CD4-positive, CD25-positive, alpha-beta regulatory T cell (primary cell): Measurements from ENCODE around the gene CCL11. TPM values are rescaled to one million over a fixed set of nuclear protein-coding genes. Genes with fewer than 3 reads are reported as not detected.

Experiments
- ATAC-seq, 2 donors: fragments of 150-1000 bp; cut with Tn5 transposase; one replicate each; pipeline ENCODE4 v1.10.0; 2021; ENCODE audit warnings: low read depth in 2 of 2, moderate number of reproducible peaks in 2 of 2, moderate library complexity in 1 of 2
- DNase-seq, 3 donors: peaks; one replicate each; pipeline versions ENCODE4 v3.0.0 to v3.0.0-alpha.2; 2012 to 2022; ENCODE audit warnings: mixed read lengths in 1 of 3
- H3K27ac ChIP-seq: one replicate; pipeline ENCODE4 v1.7.0; 2013; ENCODE audit warnings: mild to moderate bottlenecking, low read length; ENCODE audit not compliant: insufficient read depth, poor library complexity, severe bottlenecking
- H3K27me3 ChIP-seq: one replicate; pipeline ENCODE4 v1.7.0; 2013; ENCODE audit warnings: low read length; ENCODE audit not compliant: control insufficient read depth, insufficient read depth
- H3K36me3 ChIP-seq: one replicate; pipeline ENCODE4 v1.7.0; 2013; ENCODE audit warnings: mild to moderate bottlenecking, low read length, moderate library complexity; ENCODE audit not compliant: control insufficient read depth, insufficient read depth
- H3K4me1 ChIP-seq: 2 replicates; pipeline ENCODE4 v1.7.0; 2013; ENCODE audit warnings: mild to moderate bottlenecking, low read length; ENCODE audit not compliant: insufficient read depth, control insufficient read depth, poor library complexity, severe bottlenecking
- H3K4me3 ChIP-seq: one replicate; pipeline ENCODE4 v1.7.0; 2013; ENCODE audit warnings: low read depth, mild to moderate bottlenecking, low read length, moderate library complexity
- H3K9me3 ChIP-seq, 2 experiments: 1 replicate in 1 of 2; 2 replicates in 1 of 2; pipeline ENCODE4 v1.7.0; 2013; ENCODE audit warnings: low read length in 2 of 2, mild to moderate bottlenecking in 1 of 2, moderate library complexity in 1 of 2; ENCODE audit not compliant: control insufficient read depth in 2 of 2
- H3K27ac Mint-ChIP-seq, 3 donors: one replicate each; pipeline ENCODE4 v1.8.0; 2020 to 2022; ENCODE audit warnings: mild to moderate bottlenecking in 3 of 3, mixed read lengths in 3 of 3, moderate library complexity in 2 of 3
- H3K27me3 Mint-ChIP-seq: one replicate; pipeline ENCODE4 v1.8.0; 2022; ENCODE audit warnings: mild to moderate bottlenecking, mixed read lengths
- H3K36me3 Mint-ChIP-seq: one replicate; pipeline ENCODE4 v1.8.0; 2020; ENCODE audit warnings: mixed read lengths
- H3K4me1 Mint-ChIP-seq, 4 donors: one replicate each; pipeline ENCODE4 v1.8.0; 2020 to 2022; ENCODE audit warnings: mixed read lengths in 4 of 4, mild to moderate bottlenecking in 1 of 4
- H3K4me3 Mint-ChIP-seq, 4 donors: one replicate each; pipeline ENCODE4 v1.8.0; 2020 to 2022; ENCODE audit warnings: mild to moderate bottlenecking in 4 of 4, mixed read lengths in 4 of 4, moderate library complexity in 3 of 4
- H3K9me3 Mint-ChIP-seq, 7 donors: one replicate each; pipeline ENCODE4 v1.8.0; 2020 to 2022; ENCODE audit warnings: mixed read lengths in 7 of 7, mild to moderate bottlenecking in 3 of 7, moderate library complexity in 2 of 7
- polyA plus RNA-seq, 4 donors: library from polyadenylated mRNA; unstranded; fragments of 300-500 nt; fragmentation: Illumina TruSeq; gene quantifications; one replicate each; pipeline ENCODE4 v1.2.3, GENCODE V29; 2021
- total RNA-seq: library from RNA; stranded (reverse); gene quantifications from one replicate; pipeline ENCODE4 v1.2.3, GENCODE V29; 2022

Gene CCL11
- total RNA-seq (not detected), polyA plus RNA-seq (not detected)

DNA sequence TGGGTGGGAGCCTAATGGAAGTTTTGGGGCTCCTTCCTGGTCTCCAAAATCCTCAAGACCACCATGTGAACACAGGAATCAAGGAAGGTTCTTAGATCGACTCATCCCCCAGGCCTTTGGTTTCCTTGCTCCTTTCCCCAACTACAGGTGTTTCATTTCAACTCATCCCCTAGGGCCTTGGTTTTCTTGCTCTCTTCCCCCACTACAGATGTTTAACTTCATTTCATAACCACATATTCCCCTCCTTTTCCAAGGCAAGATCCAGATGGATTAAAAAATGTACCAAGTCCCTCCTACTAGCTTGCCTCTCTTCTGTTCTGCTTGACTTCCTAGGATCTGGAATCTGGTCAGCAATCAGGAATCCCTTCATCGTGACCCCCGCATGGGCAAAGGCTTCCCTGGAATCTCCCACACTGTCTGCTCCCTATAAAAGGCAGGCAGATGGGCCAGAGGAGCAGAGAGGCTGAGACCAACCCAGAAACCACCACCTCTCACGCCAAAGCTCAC is at the start of gene CCL11:
TSS of gene CCL11 (plus strand) at position 457 of the 507 bp plus-strand sequence. CDS start 67 bp downstream, outside the sequence.
- H3K27me3 Mint-ChIP-seq: peaks cover 16% of the 10 kb centered on the region
- no peak within 1 kb of the TSS for H3K27ac Mint-ChIP-seq

DNA sequence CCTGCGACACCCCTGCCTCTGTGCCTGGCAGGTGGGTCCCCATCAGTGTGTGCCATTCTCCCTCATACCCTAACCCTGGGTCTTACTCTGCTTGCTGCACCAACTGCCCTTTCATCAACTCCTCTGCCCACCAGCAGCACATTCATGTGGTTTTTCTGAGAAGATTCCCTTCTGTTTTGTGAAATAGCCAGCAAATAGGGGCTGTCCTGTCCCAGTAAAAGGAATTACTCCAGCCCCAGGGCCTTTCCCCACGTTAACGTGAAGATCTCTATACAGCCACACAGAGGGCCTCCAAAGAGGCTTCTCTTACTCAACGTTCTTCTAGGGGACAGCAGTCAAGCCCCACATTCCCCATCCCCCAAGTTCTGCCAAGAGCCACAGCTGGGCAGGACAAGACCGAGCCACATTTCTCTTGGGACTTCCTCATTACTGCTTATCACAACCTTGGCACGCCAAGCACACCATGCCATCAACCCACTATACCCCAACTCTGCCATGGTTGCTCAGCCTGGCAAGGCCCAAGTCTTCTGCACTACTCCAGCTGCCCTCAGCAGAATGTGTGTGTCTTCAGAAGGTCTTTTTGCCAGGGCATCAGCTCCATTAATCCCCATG is 49.2 kb upstream of the CCL11 start:
- Histone ChIP-seq H3K36me3 (no peaks in the 10 kb centered on the region), H3K9me3 (no peaks in the 10 kb centered on the region), H3K27ac (no peak overlapping the region), H3K4me1 (no peaks in the 10 kb centered on the region), H3K27me3 (peaks cover 2% of the 10 kb centered on the region), H3K4me3 (no peak overlapping the region)
- Mint-ChIP-seq H3K27me3 (peaks cover 7% of the 10 kb centered on the region), H3K9me3 (peaks cover 0 to 6% (median 0%) of the 10 kb centered on the region in 7 donors), H3K4me1 (peaks cover 0 to 3% (median 0%) of the 10 kb centered on the region in 4 donors), H3K36me3 (no peaks in the 10 kb centered on the region), H3K27ac (no peak overlapping the region), H3K4me3 (no peak overlapping the region)
- no peak for DNase-seq
- no peak for ATAC-seq

More for the DNA sequence above, at the start of gene CCL11:
- ATAC-seq (no peak), DNase-seq (no peak)
- H3K27me3 ChIP-seq: peaks cover 1% of the 10 kb centered on the region
- Mint-ChIP-seq H3K4me1 (no peaks in the 10 kb centered on the region), H3K36me3 (no peaks in the 10 kb centered on the region), H3K9me3 (peaks cover 0 to 7% (median 0%) of the 10 kb centered on the region in 7 donors), H3K4me3 (no peak within 1 kb of the TSS)
- no peak within 1 kb of the TSS for H3K27ac ChIP-seq
- no peaks in the 10 kb centered on the region for H3K4me1 ChIP-seq
- H3K4me3 ChIP-seq: no peak within 1 kb of the TSS
- H3K36me3 ChIP-seq: no peaks in the 10 kb centered on the region
- no peaks in the 10 kb centered on the region for H3K9me3 ChIP-seq

DNA sequence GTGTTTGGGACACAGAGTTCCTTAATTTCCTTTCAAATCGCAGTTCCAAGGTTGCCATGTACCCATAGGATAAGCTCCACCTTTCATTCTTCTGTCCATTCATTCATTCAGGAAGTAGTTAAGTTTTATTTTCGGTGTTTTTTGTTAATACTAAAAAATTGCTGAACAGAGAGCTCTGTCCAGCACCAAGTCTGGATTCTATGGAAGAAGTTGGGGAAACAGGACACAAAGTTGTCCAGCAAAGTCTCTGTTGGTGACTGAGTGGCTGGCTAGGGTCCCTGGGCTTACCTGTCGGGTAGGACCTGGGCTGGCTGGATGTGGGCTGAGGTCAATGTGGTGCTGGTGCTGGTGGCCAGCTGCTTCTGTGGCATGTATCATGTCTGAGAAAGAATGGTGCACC is 48.1 kb upstream of the CCL11 start:
- ATAC-seq (no peak), DNase-seq (no peak)
- no peaks in the 10 kb centered on the region for H3K36me3 Mint-ChIP-seq
- Histone ChIP-seq H3K4me3 (no peak overlapping the region), H3K9me3 (no peaks in the 10 kb centered on the region), H3K36me3 (no peaks in the 10 kb centered on the region), H3K4me1 (no peaks in the 10 kb centered on the region), H3K27me3 (no peaks in the 10 kb centered on the region), H3K27ac (no peak overlapping the region)
- peaks cover 0 to 3% (median 0%) of the 10 kb centered on the region in 4 donors for H3K4me1 Mint-ChIP-seq
- no peak overlapping the region for H3K27ac Mint-ChIP-seq
- peaks cover 7% of the 10 kb centered on the region for H3K27me3 Mint-ChIP-seq
- no peak overlapping the region for H3K4me3 Mint-ChIP-seq
- peaks cover 0 to 6% (median 0%) of the 10 kb centered on the region in 7 donors for H3K9me3 Mint-ChIP-seq

DNA sequence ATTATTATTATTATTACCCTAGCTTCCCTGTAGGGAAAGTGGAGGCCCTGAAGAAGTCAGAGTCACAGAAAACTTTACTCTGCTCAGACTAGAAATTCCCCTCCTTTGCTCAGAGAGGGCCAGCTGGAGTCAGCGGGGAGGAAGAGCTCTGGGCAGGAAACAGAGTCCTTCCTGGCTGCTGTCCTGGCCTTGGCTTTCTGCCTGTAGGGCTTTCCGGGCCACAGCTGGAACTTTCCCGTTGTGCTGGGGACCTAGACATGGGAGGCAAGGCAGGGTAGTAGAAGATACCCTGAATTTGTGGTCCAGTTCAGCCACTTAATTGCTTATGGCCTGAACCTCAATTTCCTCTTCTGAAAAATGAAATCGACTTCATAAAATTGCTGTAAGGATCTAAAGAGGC is 44.5 kb upstream of the CCL11 start:
- Histone ChIP-seq H3K27ac (no peak overlapping the region), H3K36me3 (no peaks in the 10 kb centered on the region), H3K4me3 (no peak overlapping the region), H3K27me3 (no peaks in the 10 kb centered on the region), H3K9me3 (no peaks in the 10 kb centered on the region), H3K4me1 (no peaks in the 10 kb centered on the region)
- ATAC-seq: no peak
- DNase-seq: no peak
- Mint-ChIP-seq H3K36me3 (no peaks in the 10 kb centered on the region), H3K27ac (no peak overlapping the region), H3K27me3 (no peaks in the 10 kb centered on the region), H3K9me3 (peaks cover 0 to 6% (median 0%) of the 10 kb centered on the region in 7 donors), H3K4me1 (peaks cover 0 to 3% (median 0%) of the 10 kb centered on the region in 4 donors), H3K4me3 (no peak overlapping the region)

DNA sequence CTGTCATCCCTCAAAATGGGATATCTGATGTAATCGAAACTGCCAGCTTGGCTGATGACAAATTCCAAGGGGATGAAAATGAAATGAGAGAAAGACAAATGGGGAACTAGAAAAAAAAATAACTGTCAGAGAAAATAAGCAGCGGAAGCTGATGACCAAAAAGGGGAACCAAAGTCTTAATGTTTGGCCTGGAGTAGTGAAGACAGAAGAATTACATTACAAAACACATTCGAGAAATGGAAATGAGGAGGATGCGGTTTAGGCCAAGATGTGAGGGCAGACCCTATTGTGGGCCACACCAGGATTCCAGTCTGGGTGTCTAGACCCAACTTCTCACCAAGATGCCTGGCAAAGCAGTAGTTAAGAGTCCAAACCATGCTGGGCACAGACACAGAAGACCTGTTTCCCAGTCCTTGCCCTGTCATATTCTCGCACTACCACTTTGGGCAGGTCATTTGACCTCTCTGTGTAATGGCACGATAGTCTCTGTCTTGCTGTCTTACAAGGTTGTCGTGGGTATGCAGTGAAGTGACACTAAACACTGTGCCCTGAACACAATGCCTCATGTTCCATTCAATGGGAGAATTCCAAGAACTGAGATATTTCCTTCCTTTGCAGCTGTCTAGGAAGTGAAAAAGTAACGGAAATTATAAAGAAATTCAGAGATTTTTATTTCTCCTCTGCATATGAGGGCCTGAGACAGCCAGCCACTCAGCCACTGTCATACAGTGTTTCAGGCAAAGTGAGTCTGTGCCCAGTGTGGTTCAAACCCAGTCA is 42.8 kb upstream of the CCL11 start:
- Histone ChIP-seq H3K4me3 (no peak overlapping the region), H3K4me1 (no peaks in the 10 kb centered on the region), H3K9me3 (no peaks in the 10 kb centered on the region), H3K27ac (no peak overlapping the region), H3K27me3 (no peaks in the 10 kb centered on the region), H3K36me3 (no peaks in the 10 kb centered on the region)
- Mint-ChIP-seq H3K9me3 (peaks cover 0 to 4% (median 0%) of the 10 kb centered on the region in 7 donors), H3K4me3 (no peak overlapping the region), H3K4me1 (peaks cover 0 to 3% (median 0%) of the 10 kb centered on the region in 4 donors), H3K27me3 (no peaks in the 10 kb centered on the region), H3K27ac (no peak overlapping the region), H3K36me3 (no peaks in the 10 kb centered on the region)
- no peak for DNase-seq
- no peak for ATAC-seq

DNA sequence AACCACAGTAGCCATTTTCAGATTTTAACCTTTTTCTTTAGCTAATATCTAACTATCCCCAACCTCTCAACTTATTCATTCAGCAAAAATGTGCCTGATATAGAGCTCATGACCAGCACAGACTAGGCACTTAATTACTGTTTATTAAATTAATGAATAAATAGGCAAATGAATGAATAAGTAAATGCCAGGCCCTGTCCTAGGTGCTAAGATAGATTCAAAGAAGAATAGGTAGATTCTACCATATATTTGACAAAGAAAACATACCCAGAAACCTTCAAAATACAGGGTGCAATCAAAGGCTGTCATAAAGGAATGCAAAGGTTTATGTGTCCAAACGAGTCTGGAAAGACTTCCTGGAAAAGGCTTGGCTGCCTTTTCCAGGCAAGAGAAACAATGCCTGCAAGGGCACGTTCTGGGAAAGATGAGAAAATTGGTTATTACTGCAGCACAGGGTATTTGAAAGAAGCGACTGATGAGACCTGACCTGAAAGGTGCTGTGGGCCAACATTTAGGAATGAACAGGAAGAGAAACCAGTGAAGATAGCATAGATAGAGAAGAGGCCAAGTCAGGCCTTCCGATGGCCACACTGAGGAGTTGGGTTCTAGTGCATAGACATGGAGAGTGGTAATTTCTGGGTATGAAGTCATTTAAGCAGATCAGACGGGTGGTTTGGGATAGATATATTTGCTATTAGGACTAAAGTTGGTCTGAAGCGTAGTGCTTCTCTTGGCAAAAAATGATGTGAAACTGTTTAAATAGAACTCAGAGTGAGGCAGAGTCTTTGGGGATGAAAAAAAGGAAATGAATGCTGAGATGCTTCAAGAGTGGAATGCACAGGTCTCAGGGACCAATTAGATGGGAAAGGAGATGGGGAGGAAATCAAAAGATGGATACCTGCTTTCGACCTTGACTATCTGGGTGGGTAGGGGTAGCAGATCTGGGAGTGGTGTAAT is 41.9 kb upstream of the CCL11 start:
- H3K4me1 Mint-ChIP-seq: peaks cover 0 to 3% (median 0%) of the 10 kb centered on the region in 4 donors
- no peak overlapping the region for H3K4me3 ChIP-seq
- ATAC-seq (no peak), DNase-seq (no peak)
- H3K36me3 ChIP-seq: no peaks in the 10 kb centered on the region
- no peak overlapping the region for H3K4me3 Mint-ChIP-seq
- no peaks in the 10 kb centered on the region for H3K27me3 ChIP-seq
- peaks cover 0 to 4% (median 0%) of the 10 kb centered on the region in 7 donors for H3K9me3 Mint-ChIP-seq
- no peak overlapping the region for H3K27ac Mint-ChIP-seq
- H3K27me3 Mint-ChIP-seq: no peaks in the 10 kb centered on the region
- H3K27ac ChIP-seq: no peak overlapping the region
- no peaks in the 10 kb centered on the region for H3K4me1 ChIP-seq
- no peaks in the 10 kb centered on the region for H3K9me3 ChIP-seq
- no peaks in the 10 kb centered on the region for H3K36me3 Mint-ChIP-seq

DNA sequence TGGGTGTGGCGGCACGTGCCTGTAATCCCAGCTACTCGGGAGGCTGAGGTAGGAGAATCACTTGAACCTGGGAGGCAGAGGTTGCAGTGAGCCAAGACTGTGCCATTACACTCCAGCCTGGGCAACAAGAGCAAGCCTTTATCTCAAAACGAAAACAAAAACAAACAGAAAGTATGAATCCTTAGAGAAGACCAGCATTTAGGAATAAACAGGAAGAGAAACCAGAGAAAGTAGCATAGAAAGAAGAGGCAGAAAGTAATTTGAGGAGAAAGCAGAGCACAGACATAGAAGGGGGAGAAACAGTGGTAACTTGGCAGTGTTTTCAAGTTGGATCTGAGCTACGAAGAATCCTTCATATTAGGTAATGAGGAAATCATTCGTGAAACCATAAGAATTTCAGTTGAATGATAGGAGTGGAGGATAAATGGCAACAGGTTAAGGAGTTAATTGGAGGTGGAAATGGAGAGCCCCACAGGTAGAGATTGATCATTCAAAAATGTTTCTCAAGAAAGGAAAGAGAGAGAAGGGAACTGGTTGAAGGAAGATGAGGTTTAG is 40.1 kb upstream of the CCL11 start:
- Mint-ChIP-seq H3K4me3 (no peak overlapping the region), H3K27me3 (no peaks in the 10 kb centered on the region), H3K9me3 (peaks cover 0 to 1% (median 0%) of the 10 kb centered on the region in 7 donors), H3K36me3 (no peaks in the 10 kb centered on the region), H3K4me1 (peaks cover 0 to under 1% (median 0%) of the 10 kb centered on the region in 4 donors), H3K27ac (no peak overlapping the region)
- Histone ChIP-seq H3K9me3 (no peaks in the 10 kb centered on the region), H3K27ac (no peak overlapping the region), H3K4me3 (no peak overlapping the region), H3K27me3 (no peaks in the 10 kb centered on the region), H3K36me3 (no peaks in the 10 kb centered on the region), H3K4me1 (no peaks in the 10 kb centered on the region)
- DNase-seq (no peak), ATAC-seq (no peak)
